Activated naive CD4-positive, alpha-beta T cell treated with anti-CD3 and anti-CD28 coated beads for 36 hours (primary cell): ENCODE data around the gene TCF23. TPM values are rescaled to one million over a fixed set of nuclear protein-coding genes. Genes with fewer than 3 reads are reported as not detected.
A peak's percentile ranks its signal among the peaks of the same experiment; 100 is the strongest.

Experiments used
- CTCF ChIA-PET: fragments of 350-600 bp; sonication (Branson Sonifier 250); formaldehyde crosslinking; loops from one replicate; lab custom pipeline; 2021; ENCODE audit warnings: antibody characterized with exemption; lab: Charles Lee
- DNase-seq: peaks from one replicate; pipeline ENCODE4 v3.0.0-alpha.2; 2020
- H3K27ac Mint-ChIP-seq: one replicate; pipeline ENCODE4 v1.8.0; 2021; ENCODE audit warnings: mild to moderate bottlenecking, mixed read lengths
- H3K27me3 Mint-ChIP-seq: one replicate; pipeline ENCODE4 v1.8.0; 2021; ENCODE audit warnings: low read depth, mixed read lengths
- H3K36me3 Mint-ChIP-seq: one replicate; pipeline ENCODE4 v1.8.0; 2021; ENCODE audit warnings: low read depth, mixed read lengths
- H3K4me1 Mint-ChIP-seq: one replicate; pipeline ENCODE4 v1.8.0; 2021; ENCODE audit warnings: low read depth, mixed read lengths
- H3K4me3 Mint-ChIP-seq: one replicate; pipeline ENCODE4 v1.8.0; 2021; ENCODE audit warnings: mild to moderate bottlenecking, moderate library complexity, mixed read lengths
- H3K9me3 Mint-ChIP-seq: one replicate; pipeline ENCODE4 v1.8.0; 2021; ENCODE audit warnings: mixed read lengths
- intact Hi-C: fragments of 100-400 bp; cut with micrococcal nuclease; formaldehyde crosslinking; loops from one replicate; pipeline ENCODE4 v1.15.1; 2023
- total RNA-seq, 2 experiments: library from RNA; stranded (reverse); gene quantifications; one replicate each; pipeline ENCODE4 v1.2.3, GENCODE V29; 2021

Gene TCF23
- total RNA-seq, 2 experiments from 2014 or later = not detected

- H3K27me3 Mint-ChIP-seq = no peaks in the 10 kb centered on the region
- CTCF ChIA-PET = interaction anchor here (1.7 kb wide), 1 partner anchor 172 kb away, joined by 5 read pairs; no protein-coding TSS in a partner anchor
These were observed 17.4 kb upstream of the TCF23 start for GRCh38 chr2:27131429-27131828.

GRCh38 chr2:27133195-27133875 lies 15.5 kb upstream of the TCF23 start:
- Mint-ChIP-seq H3K9me3 (no peaks in the 10 kb centered on the region), H3K36me3 (peaks cover 14% of the 10 kb centered on the region), H3K27me3 (no peaks in the 10 kb centered on the region), H3K4me3 (peak overlapping the region; percentile 95), H3K27ac (peak overlapping the region; percentile 64), H3K4me1 (peaks cover 20% of the 10 kb centered on the region)
- CTCF ChIA-PET = interaction anchor here (0.8 to 3.0 kb wide), 13 partner anchors 9 to 409 kb away, joined by 3 to 17 read pairs (median 4); partner anchors contain the start of genes ABHD1 and KHK
- DNase-seq = peak; percentile 50
- intact Hi-C loops = loop anchor here (2.0 to 5.0 kb wide), 2 partner anchors 46 to 83 kb away; partner anchors contain the start of genes AGBL5 and KHK

More at GRCh38 chr2:27131429-27131828, 17.4 kb upstream of the TCF23 start:
- Mint-ChIP-seq H3K4me1 (peaks cover 20% of the 10 kb centered on the region), H3K9me3 (no peaks in the 10 kb centered on the region), H3K27ac (no peak overlapping the region), H3K36me3 (peaks cover 14% of the 10 kb centered on the region), H3K4me3 (no peak overlapping the region)
- intact Hi-C loops = loop anchor here (5.0 kb wide), 1 partner anchor 44 kb away; the partner anchor contains the start of gene KHK
- no peak for DNase-seq

- CTCF ChIA-PET = interaction anchor here (0.9 to 3.0 kb wide), 13 partner anchors 10 to 117 kb away, joined by 3 to 17 read pairs (median 4); partner anchors contain the start of genes ABHD1 and KHK
- Mint-ChIP-seq H3K4me1 (peaks cover 20% of the 10 kb centered on the region), H3K36me3 (peaks cover 14% of the 10 kb centered on the region), H3K9me3 (no peaks in the 10 kb centered on the region), H3K27ac (peak within 1 kb of the TSS; percentile 93), H3K4me3 (peak within 1 kb of the TSS; percentile 95), H3K27me3 (no peaks in the 10 kb centered on the region)
- DNase-seq = peak; percentile 98
- intact Hi-C loops = loop anchor here (1.0 to 5.0 kb wide), 6 partner anchors 11 to 83 kb away; partner anchors contain the start of genes ABHD1, AGBL5, ATRAID and CAD
These were observed 14.7 kb upstream of the TCF23 start, which contains the start of gene PREB for GRCh38 chr2:27133905-27134780. PREB (minus strand) TSS chr2:27134636; CDS start chr2:27134421, 215 bp downstream.

GRCh38 chr2:27134781-27135477 lies 13.9 kb upstream of the TCF23 start:
- peaks cover 14% of the 10 kb centered on the region for H3K36me3 Mint-ChIP-seq
- intact Hi-C loops = loop anchor here (1.0 to 5.0 kb wide), 5 partner anchors 12 to 82 kb away; partner anchors contain the start of genes ABHD1, ATRAID, CAD and KHK
- peaks cover 20% of the 10 kb centered on the region for H3K4me1 Mint-ChIP-seq
- H3K4me3 Mint-ChIP-seq = peak overlapping the region; percentile 95
- no peaks in the 10 kb centered on the region for H3K27me3 Mint-ChIP-seq
- DNase-seq = no peak
- CTCF ChIA-PET = interaction anchor here (1.2 to 3.0 kb wide), 5 partner anchors 11 to 67 kb away, joined by 4 to 17 read pairs (median 5); partner anchors contain the start of gene ABHD1
- peak overlapping the region; percentile 93 for H3K27ac Mint-ChIP-seq
- no peaks in the 10 kb centered on the region for H3K9me3 Mint-ChIP-seq

GRCh38 chr2:27135478-27135955 lies 13.3 kb upstream of the TCF23 start:
- Mint-ChIP-seq H3K4me3 (peak overlapping the region; percentile 95), H3K4me1 (peaks cover 20% of the 10 kb centered on the region), H3K36me3 (peaks cover 12% of the 10 kb centered on the region), H3K27ac (peak overlapping the region; percentile 93), H3K27me3 (no peaks in the 10 kb centered on the region), H3K9me3 (no peaks in the 10 kb centered on the region)
- no peak for DNase-seq
- CTCF ChIA-PET = interaction anchor here (0.6 to 3.0 kb wide), 4 partner anchors 11 to 893 kb away, joined by 3 to 17 read pairs (median 6); partner anchors contain the start of gene ABHD1
- intact Hi-C loops = no loop called here

- DNase-seq = no peak
- intact Hi-C loops = no loop called here
These were observed 12.1 kb upstream of the TCF23 start for GRCh38 chr2:27136751-27137150.

GRCh38 chr2:27137322-27137935 lies 11.4 kb upstream of the TCF23 start:
- intact Hi-C loops = no loop called here

More at GRCh38 chr2:27136751-27137150, 12.1 kb upstream of the TCF23 start:
- no peaks in the 10 kb centered on the region for H3K27me3 Mint-ChIP-seq
- CTCF ChIA-PET = interaction anchor here (0.6 kb wide), 1 partner anchor 33 kb away, joined by 3 read pairs; no protein-coding TSS in a partner anchor
- H3K4me3 Mint-ChIP-seq = no peak overlapping the region
- peaks cover 8% of the 10 kb centered on the region for H3K36me3 Mint-ChIP-seq
- peaks cover 20% of the 10 kb centered on the region for H3K4me1 Mint-ChIP-seq
- H3K9me3 Mint-ChIP-seq = no peaks in the 10 kb centered on the region
- H3K27ac Mint-ChIP-seq = no peak overlapping the region

GRCh38 chr2:27138111-27138510 lies 10.7 kb upstream of the TCF23 start:
- CTCF ChIA-PET = no interaction called here
- H3K9me3 Mint-ChIP-seq = peaks cover under 1% of the 10 kb centered on the region
- no peaks in the 10 kb centered on the region for H3K27me3 Mint-ChIP-seq
- intact Hi-C loops = no loop called here
- peaks cover 7% of the 10 kb centered on the region for H3K36me3 Mint-ChIP-seq
- DNase-seq = no peak
- peaks cover 12% of the 10 kb centered on the region for H3K4me1 Mint-ChIP-seq
- no peak overlapping the region for H3K4me3 Mint-ChIP-seq
- no peak overlapping the region for H3K27ac Mint-ChIP-seq

More at GRCh38 chr2:27137322-27137935, 11.4 kb upstream of the TCF23 start:
- CTCF ChIA-PET = no interaction called here
- H3K27ac Mint-ChIP-seq = no peak overlapping the region
- H3K4me3 Mint-ChIP-seq = no peak overlapping the region
- peaks cover 19% of the 10 kb centered on the region for H3K4me1 Mint-ChIP-seq
- H3K36me3 Mint-ChIP-seq = peaks cover 7% of the 10 kb centered on the region
- no peaks in the 10 kb centered on the region for H3K9me3 Mint-ChIP-seq
- no peaks in the 10 kb centered on the region for H3K27me3 Mint-ChIP-seq
- no peak for DNase-seq

- no peak for DNase-seq
- Mint-ChIP-seq H3K36me3 (peaks cover 2% of the 10 kb centered on the region), H3K9me3 (peaks cover 6% of the 10 kb centered on the region), H3K4me3 (no peak within 1 kb of the TSS), H3K27me3 (no peaks in the 10 kb centered on the region), H3K4me1 (peaks cover 5% of the 10 kb centered on the region), H3K27ac (no peak within 1 kb of the TSS)
- CTCF ChIA-PET = no interaction called here
- intact Hi-C loops = no loop called here
These were observed 9.5 kb upstream of the TCF23 start, which contains the start of gene PRR30 for GRCh38 chr2:27139310-27139709. PRR30 (minus strand) TSS chr2:27139410; CDS start chr2:27138329, 1,081 bp downstream.

GRCh38 chr2:27143285-27143684 lies 5.5 kb upstream of the TCF23 start:
- CTCF ChIA-PET = no interaction called here
- Mint-ChIP-seq H3K27me3 (peaks cover 3% of the 10 kb centered on the region), H3K27ac (no peak overlapping the region), H3K4me1 (no peaks in the 10 kb centered on the region), H3K4me3 (no peak overlapping the region), H3K9me3 (peaks cover 6% of the 10 kb centered on the region), H3K36me3 (no peaks in the 10 kb centered on the region)
- DNase-seq = no peak
- intact Hi-C loops = no loop called here

GRCh38 chr2:27145682-27146081 lies 3.1 kb upstream of the TCF23 start:
- Mint-ChIP-seq H3K9me3 (peaks cover 6% of the 10 kb centered on the region), H3K4me1 (no peaks in the 10 kb centered on the region), H3K4me3 (no peak overlapping the region), H3K27ac (no peak overlapping the region), H3K27me3 (peaks cover 3% of the 10 kb centered on the region), H3K36me3 (no peaks in the 10 kb centered on the region)
- CTCF ChIA-PET = interaction anchor here (1.1 kb wide), 1 partner anchor 203 kb away, joined by 3 read pairs; no protein-coding TSS in a partner anchor
- no peak for DNase-seq
- intact Hi-C loops = no loop called here
